Fibroblast of lung (primary cell): Measurements from ENCODE around the gene TMEM115. TPM values are rescaled to one million over a fixed set of nuclear protein-coding genes. Genes with fewer than 3 reads are reported as not detected.

ENCODE experiments used
- DNase-seq, 2 donors: peaks; one replicate each; pipeline versions ENCODE4 v3.0.0 to v3.0.0-alpha.2; 2010; ENCODE audit warnings: low read depth in 2 of 2
- H2AFZ ChIP-seq: 2 replicates; pipeline ENCODE4 v1.5.1; 2012; ENCODE audit warnings: low read length, control low read depth, inconsistent platforms
- H3K27ac ChIP-seq: 2 replicates; pipeline ENCODE4 v1.5.1; 2011; ENCODE audit warnings: low read length, control low read depth; ENCODE audit not compliant: insufficient read depth
- H3K27me3 ChIP-seq: 2 replicates; pipeline ENCODE4 v1.5.1; 2011; ENCODE audit warnings: mild to moderate bottlenecking, low read length; ENCODE audit not compliant: control insufficient read depth, insufficient read depth
- H3K36me3 ChIP-seq: 2 replicates; pipeline ENCODE4 v1.5.1; 2011; ENCODE audit warnings: low read length; ENCODE audit not compliant: control insufficient read depth, insufficient read depth
- H3K4me1 ChIP-seq: 2 replicates; pipeline ENCODE4 v1.5.1; 2011; ENCODE audit warnings: low read length; ENCODE audit not compliant: control insufficient read depth, insufficient read depth; ENCODE audit errors: extremely low read depth
- H3K4me2 ChIP-seq: 2 replicates; pipeline ENCODE4 v1.5.1; 2011; ENCODE audit warnings: low read length, control low read depth; ENCODE audit not compliant: insufficient read depth; ENCODE audit errors: extremely low read depth
- H3K4me3 ChIP-seq, 4 experiments: fragments of 200-600 bp in 1 of 4; sonication (generic) in 1 of 4; replicated peaks in 1 of 4; 2 replicates each; pipeline ENCODE4 v1.5.1; 2011 to 2016; ENCODE audit warnings: low read length in 4 of 4, low read depth in 3 of 4, mild to moderate bottlenecking in 3 of 4, control low read depth in 2 of 4, inconsistent platforms in 1 of 4, mixed read lengths in 1 of 4; ENCODE audit not compliant: insufficient read depth in 1 of 4; ENCODE audit errors: control extremely low read depth in 1 of 4
- H3K79me2 ChIP-seq: 2 replicates; pipeline ENCODE4 v1.5.1; 2012; ENCODE audit warnings: mild to moderate bottlenecking, low read length, inconsistent platforms; ENCODE audit not compliant: control insufficient read depth, insufficient read depth
- H3K9ac ChIP-seq: 2 replicates; pipeline ENCODE4 v1.5.1; 2011; ENCODE audit warnings: mild to moderate bottlenecking, low read length, control low read depth; ENCODE audit not compliant: insufficient read depth
- H3K9me3 ChIP-seq: 2 replicates; pipeline ENCODE4 v1.5.1; 2012; ENCODE audit warnings: low read depth, low read length; ENCODE audit not compliant: control insufficient read depth, insufficient read depth
- H4K20me1 ChIP-seq: 2 replicates; pipeline ENCODE4 v1.5.1; 2011; ENCODE audit warnings: low read length; ENCODE audit not compliant: control insufficient read depth, insufficient read depth; ENCODE audit errors: extremely low read depth
- CTCF ChIP-seq, 2 donors: IDR thresholded peaks in 1 of 2; conservative IDR thresholded peaks in 1 of 2; 1 replicate in 1 of 2; 2 replicates in 1 of 2; pipeline ENCODE4 v1.5.1; 2011 to 2012; ENCODE audit warnings: low read length in 2 of 2, control low read depth in 1 of 2, inconsistent platforms in 1 of 2, low read depth in 1 of 2, mild to moderate bottlenecking in 1 of 2
- EZH2 ChIP-seq: IDR thresholded peaks from 2 replicates; pipeline ENCODE4 v1.5.1; 2012; ENCODE audit warnings: low read length, control low read depth, mild to moderate bottlenecking; ENCODE audit errors: missing control alignments
- polyA plus RNA-seq, 2 donors: library from polyadenylated mRNA; depleted of rRNA in 1 of 2; stranded (reverse) in 1 of 2; unstranded in 1 of 2; fragments of >200 nt; gene quantifications; 2 replicates each; pipeline ENCODE4 v1.2.1, GENCODE V29; 2011 to 2012; ENCODE audit warnings: missing spikeins in 1 of 2
- total RNA-seq: library from RNA; depleted of rRNA; stranded (reverse); fragments of >200 nt; gene quantifications from 2 replicates; pipeline ENCODE4 v1.2.1, GENCODE V29; 2014

Gene TMEM115
- total and polyA plus RNA-seq, 2 donors (not counting 1 experiment from before 2014, with no cell fraction given), result 28.2 to 44.8 TPM

GRCh38 chr3:50378757-50379156 is 19.4 kb upstream of the TMEM115 start:
- Histone ChIP-seq H3K4me3 (no peak overlapping the region), H3K9me3 (no peaks in the 10 kb centered on the region), H2AFZ (no peak overlapping the region), H3K4me1 (no peaks in the 10 kb centered on the region), H3K79me2 (no peaks in the 10 kb centered on the region), H3K4me2 (no peak overlapping the region), H4K20me1 (no peaks in the 10 kb centered on the region), H3K9ac (no peak overlapping the region), H3K27me3 (no peaks in the 10 kb centered on the region), H3K36me3 (no peaks in the 10 kb centered on the region), H3K27ac (no peak overlapping the region)
- no peak for DNase-seq
- TF ChIP-seq EZH2 (no peak), CTCF (conservative IDR thresholded peaks at IDR 0.05 in 1 of 2, IDR thresholded peaks at IDR 0.05 in 1 of 2; ENCODE audit: low read depth in 1 of 2, low read length in 2 of 2) (no peak)

GRCh38 chr3:50378024-50378423 is 18.7 kb upstream of the TMEM115 start:
- H3K79me2 ChIP-seq, result no peaks in the 10 kb centered on the region
- no peak overlapping the region for H3K27ac ChIP-seq

GRCh38 chr3:50375258-50375931 is 16.1 kb upstream of the TMEM115 start:
- H3K9me3 ChIP-seq, result no peaks in the 10 kb centered on the region
- H4K20me1 ChIP-seq, result no peaks in the 10 kb centered on the region
- no peak for TF ChIP-seq CTCF (conservative IDR thresholded peaks at IDR 0.05 in 1 of 2, IDR thresholded peaks at IDR 0.05 in 1 of 2; ENCODE audit: low read depth in 1 of 2, low read length in 2 of 2)
- TF ChIP-seq EZH2, result no peak
- H3K9ac ChIP-seq, result no peak overlapping the region
- no peak overlapping the region for H3K27ac ChIP-seq
- H3K4me2 ChIP-seq, result no peak overlapping the region
- H3K4me1 ChIP-seq, result no peaks in the 10 kb centered on the region
- H3K36me3 ChIP-seq, result no peaks in the 10 kb centered on the region
- no peak overlapping the region for H2AFZ ChIP-seq
- no peak for DNase-seq
- no peaks in the 10 kb centered on the region for H3K27me3 ChIP-seq
- no peak overlapping the region for H3K4me3 ChIP-seq
- no peaks in the 10 kb centered on the region for H3K79me2 ChIP-seq

More at GRCh38 chr3:50378024-50378423, 18.7 kb upstream of the TMEM115 start:
- TF ChIP-seq EZH2, result no peak
- no peak for TF ChIP-seq CTCF (conservative IDR thresholded peaks at IDR 0.05 in 1 of 2, IDR thresholded peaks at IDR 0.05 in 1 of 2; ENCODE audit: low read depth in 1 of 2, low read length in 2 of 2)
- H3K9ac ChIP-seq, result no peak overlapping the region
- no peak overlapping the region for H2AFZ ChIP-seq
- no peaks in the 10 kb centered on the region for H3K9me3 ChIP-seq
- H3K36me3 ChIP-seq, result no peaks in the 10 kb centered on the region
- H3K4me1 ChIP-seq, result no peaks in the 10 kb centered on the region
- H3K27me3 ChIP-seq, result no peaks in the 10 kb centered on the region
- no peaks in the 10 kb centered on the region for H4K20me1 ChIP-seq
- H3K4me2 ChIP-seq, result no peak overlapping the region
- H3K4me3 ChIP-seq, result no peak overlapping the region
- DNase-seq, result no peak
